GM21737 (cell line): ENCODE results near the gene DDX60.
A peak's percentile ranks its signal among the peaks of the same experiment; 100 is the strongest.
"Not testable (repeated sequence)": the region's sequence is repeated elsewhere in the genome, so short reads cannot be mapped to it uniquely, and the experiment has no call there.

Experiments used
- ATAC-seq: cut with Tn5 transposase; IDR thresholded peaks from one replicate; pipeline ENCODE4 v1.9.1; 2021; ENCODE audit warnings: mild to moderate bottlenecking, moderate library complexity; ENCODE audit not compliant: unreplicated experiment

Gene DDX60, protein sequence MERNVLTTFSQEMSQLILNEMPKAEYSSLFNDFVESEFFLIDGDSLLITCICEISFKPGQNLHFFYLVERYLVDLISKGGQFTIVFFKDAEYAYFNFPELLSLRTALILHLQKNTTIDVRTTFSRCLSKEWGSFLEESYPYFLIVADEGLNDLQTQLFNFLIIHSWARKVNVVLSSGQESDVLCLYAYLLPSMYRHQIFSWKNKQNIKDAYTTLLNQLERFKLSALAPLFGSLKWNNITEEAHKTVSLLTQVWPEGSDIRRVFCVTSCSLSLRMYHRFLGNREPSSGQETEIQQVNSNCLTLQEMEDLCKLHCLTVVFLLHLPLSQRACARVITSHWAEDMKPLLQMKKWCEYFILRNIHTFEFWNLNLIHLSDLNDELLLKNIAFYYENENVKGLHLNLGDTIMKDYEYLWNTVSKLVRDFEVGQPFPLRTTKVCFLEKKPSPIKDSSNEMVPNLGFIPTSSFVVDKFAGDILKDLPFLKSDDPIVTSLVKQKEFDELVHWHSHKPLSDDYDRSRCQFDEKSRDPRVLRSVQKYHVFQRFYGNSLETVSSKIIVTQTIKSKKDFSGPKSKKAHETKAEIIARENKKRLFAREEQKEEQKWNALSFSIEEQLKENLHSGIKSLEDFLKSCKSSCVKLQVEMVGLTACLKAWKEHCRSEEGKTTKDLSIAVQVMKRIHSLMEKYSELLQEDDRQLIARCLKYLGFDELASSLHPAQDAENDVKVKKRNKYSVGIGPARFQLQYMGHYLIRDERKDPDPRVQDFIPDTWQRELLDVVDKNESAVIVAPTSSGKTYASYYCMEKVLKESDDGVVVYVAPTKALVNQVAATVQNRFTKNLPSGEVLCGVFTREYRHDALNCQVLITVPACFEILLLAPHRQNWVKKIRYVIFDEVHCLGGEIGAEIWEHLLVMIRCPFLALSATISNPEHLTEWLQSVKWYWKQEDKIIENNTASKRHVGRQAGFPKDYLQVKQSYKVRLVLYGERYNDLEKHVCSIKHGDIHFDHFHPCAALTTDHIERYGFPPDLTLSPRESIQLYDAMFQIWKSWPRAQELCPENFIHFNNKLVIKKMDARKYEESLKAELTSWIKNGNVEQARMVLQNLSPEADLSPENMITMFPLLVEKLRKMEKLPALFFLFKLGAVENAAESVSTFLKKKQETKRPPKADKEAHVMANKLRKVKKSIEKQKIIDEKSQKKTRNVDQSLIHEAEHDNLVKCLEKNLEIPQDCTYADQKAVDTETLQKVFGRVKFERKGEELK (N-terminal part only)

DNA sequence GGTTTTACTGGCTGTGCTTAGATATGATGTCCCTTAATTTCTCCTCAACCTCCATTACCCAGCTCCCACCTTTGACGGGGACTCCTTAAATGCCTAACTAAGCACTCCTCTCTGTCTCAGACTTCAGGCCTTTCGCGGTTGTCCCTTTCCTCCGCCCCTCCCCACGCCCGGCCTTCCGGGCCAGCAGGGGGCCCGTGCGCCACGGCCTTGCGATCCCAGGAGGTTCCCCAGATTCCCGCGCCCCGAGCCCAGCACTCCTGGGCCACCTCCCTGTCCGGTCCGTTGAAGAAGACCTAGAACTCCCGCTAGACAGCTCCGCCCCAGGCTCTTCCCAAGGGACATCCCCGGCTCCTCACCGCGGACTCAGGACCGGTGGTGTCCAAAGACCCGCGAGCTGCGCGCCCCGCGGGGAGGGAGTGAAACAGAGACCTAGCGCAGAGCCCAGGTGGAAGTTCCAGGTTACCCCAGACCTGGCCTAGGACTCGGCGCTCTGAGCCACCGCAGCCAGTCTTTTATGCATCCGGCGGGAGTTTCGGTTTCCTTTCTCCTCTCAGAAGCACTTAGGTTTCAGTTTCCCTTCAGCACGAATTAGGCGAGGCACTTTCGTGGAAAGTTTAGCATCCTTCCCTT is at the start of gene DDX60:
Gene DDX60 (minus strand): TSS at position 487 of the 630 bp plus-strand sequence. CDS start 7,493 bp downstream, outside the sequence.
- peak; percentile 99 for ATAC-seq

DNA sequence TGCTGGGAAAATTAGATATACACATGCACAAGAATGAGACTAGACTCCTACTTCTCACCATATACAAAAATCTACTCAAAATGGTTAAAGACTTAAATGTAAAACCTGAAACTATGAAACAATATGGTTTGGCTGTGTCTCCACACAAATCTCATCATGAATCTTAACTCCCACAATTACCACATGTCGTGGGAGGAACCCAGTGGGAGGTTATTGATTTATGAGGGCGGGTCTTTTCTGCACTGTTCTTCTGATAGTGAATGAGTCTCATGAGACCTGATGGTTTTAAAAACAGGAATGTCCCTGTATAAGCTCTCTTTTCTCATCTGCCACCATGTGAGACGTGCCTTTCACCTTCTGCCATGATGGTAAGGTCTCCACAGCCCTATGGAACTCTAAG is 48.5 kb upstream of the DDX60 start:
- ATAC-seq, result no peak

DNA sequence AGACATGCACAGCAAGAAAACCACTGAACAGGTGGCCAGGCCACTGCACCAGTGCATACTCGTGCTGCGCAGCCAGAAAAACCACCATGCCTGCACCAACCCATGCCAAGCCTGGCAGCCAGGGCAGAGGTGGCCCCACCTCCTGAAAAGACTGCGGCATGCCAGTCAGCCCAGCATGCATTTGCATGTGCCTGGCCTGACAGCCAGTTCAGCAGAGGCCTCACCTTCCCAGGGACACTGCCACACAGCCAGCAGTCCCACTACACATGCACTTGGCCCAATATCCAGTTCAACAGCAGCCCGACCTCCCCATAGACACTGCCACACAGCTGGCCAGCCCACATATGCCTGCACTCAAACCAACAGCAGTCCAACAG is 43.5 kb upstream of the DDX60 start:
- no peak for ATAC-seq

DNA sequence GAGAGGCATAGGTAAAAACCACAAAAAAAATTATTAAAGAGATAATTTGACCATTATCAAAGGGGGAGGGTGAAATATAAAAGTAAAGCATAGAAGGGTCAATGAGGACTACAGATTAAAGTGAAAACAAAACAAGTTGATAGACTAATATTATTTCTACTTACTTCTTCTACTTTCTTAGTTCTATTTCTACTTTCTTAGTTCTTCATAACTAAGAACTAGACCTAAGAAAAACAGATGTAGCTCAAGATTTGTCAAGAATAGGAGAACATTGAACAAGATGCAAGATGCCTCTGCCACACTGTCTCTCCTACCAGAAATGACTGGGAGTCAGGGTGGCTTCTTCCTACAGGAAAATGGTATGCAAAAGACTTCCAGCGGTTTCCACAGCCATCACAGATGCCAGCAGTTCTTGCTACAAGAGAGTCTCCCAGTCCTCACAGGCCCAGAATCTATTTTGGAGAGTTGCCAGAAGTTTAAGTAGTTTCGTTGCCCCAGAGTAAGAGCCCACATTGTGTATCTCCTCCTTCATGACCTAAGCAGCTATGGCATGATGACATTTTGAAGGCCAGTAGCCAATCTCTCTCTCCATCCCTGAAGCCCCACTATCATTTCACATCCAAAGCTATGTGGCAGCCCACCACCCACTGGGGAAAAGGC is 42.9 kb upstream of the DDX60 start:
- no peak for ATAC-seq

- ATAC-seq, result no peak
These were observed 41.7 kb upstream of the DDX60 start for GRCh38 chr4:168360271-168360670.

GRCh38 chr4:168357941-168358340 is 39.4 kb upstream of the DDX60 start:
- no peak for ATAC-seq

DNA sequence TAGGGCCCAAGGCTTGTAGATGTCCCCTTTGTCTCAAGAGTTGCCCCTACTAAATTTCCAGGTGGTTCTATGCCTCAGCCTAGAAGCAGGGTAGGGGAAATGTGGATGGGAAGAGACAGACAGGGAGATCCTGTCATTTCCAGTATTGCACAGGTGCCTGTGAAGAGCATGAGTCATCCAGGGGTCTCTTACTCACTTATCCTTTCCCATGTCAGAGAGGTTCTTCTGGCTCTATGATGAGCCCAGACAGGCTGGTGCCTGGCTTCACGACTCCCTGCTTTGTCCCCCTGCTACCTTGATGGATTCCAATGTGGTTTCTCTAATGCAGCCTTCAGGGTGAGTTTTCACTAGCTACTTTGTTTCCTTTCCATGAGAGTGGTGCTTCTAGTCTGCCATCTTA is 35.2 kb upstream of the DDX60 start:
- ATAC-seq, result no peak

GRCh38 chr4:168337550-168337940 is 19.0 kb upstream of the DDX60 start:
- ATAC-seq, result no peak

GRCh38 chr4:168336837-168337549 is 18.4 kb upstream of the DDX60 start:
- no peak for ATAC-seq

GRCh38 chr4:168335621-168336020 is 17.1 kb upstream of the DDX60 start:
- ATAC-seq, result no peak

GRCh38 chr4:168334053-168334452 is 15.5 kb upstream of the DDX60 start:
- ATAC-seq, result no peak

DNA sequence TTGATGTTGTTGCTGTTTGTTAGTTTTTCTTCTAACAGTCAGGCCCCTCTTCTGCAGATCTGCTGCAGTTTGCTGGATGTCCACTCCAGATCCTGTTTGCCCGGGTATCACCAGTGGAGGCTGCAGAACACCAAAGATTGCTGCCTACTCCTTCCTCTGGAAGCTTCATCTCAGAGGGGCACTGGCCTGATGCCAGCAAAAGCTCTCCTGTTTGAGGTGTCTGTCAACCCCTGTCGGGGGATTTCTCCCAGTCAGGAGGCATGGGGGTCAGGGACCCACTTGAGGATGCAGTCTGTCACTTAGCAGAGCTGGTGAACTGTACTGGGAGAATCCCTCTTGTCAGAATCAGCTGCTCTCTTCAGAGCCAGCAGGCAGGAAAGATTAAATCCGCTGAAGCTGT is 12.0 kb upstream of the DDX60 start:
- not testable (repeated sequence) for ATAC-seq

- ATAC-seq, result no peak
These were observed 7.0 kb upstream of the DDX60 start for GRCh38 chr4:168325591-168325990.

DNA sequence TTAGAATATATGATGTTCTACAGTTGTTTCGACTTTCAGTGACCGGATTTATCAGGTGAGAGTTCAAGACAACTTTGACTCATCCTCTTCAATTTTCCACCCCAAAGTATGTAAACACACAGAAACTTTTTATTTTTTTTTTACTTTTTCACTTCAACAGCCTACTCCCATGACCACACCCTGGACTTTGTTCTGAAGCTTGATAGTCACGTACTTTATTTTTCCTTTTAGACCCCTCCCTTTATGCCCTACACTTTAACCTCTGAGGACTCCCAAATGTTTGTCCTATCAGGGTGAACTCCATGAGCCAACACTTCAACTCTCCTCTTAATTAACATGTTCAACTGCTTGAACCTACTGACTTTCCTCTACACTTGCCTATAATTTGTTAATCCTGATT is 2.5 kb upstream of the DDX60 start:
- no peak for ATAC-seq

GRCh38 chr4:168319486-168320019 is 1.0 kb upstream of the DDX60 start:
- no peak for ATAC-seq

- no peak for ATAC-seq
These were observed 931 bp downstream of the DDX60 start for GRCh38 chr4:168317621-168318020.

DNA sequence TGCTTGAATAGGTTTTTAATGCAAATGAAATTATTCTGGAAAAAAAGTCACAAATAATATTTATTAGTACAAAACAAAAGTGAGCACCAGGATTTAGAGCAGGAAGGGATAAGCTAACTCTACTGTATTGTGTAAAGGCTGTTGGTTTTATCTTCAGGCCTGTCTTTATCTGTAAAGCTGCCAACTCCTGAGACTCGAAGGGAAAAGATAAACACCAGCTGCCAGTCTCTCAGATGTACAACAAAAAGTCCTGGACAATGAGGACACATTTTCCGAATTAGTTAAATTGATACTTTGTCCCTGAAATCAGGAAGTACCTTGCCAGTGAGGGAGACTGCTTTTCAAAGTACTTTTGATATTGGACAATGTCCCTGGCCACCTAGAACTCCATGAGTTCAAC is 8.8 kb downstream of the DDX60 start:
- ATAC-seq, result no peak

DNA sequence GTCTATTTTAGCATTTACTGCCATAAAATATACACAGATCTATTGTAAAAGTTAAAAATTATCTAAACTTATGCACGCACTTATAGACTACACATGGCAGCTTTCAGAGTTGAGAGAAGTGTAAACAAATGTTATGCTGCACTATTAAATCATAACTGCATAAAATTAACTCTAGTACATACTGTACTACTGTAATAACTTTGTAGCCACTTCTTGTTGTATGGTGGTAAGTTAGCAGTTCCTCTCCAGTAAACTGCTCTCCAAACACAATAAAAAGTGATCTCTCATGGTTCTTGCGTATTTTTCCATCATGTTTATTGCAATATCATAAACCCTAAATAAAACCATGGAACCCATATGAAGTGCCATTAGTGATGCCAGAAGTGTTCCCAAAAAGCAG is 9.6 kb downstream of the DDX60 start:
- no peak for ATAC-seq

DNA sequence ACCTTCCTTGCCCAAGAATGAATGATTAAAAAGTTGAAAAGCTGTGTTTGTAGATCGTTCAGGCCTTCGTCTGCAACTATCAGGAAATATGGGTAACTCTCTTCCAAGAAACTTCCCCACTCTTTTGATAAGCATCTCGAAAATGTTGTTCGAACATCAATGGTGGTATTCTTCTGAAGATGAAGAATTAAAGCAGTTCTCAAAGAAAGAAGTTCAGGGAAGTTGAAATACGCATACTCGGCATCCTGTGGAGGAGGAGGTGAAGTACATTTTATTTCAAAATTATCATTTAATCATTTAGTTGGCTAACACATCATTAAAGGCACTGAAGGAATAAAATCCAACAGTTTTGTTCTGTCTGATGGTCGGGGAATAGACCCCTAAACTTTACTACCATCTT is 12.1 kb downstream of the DDX60 start:
- no peak for ATAC-seq
